Mesenchymal stem cell (in vitro differentiated cells and primary cell): ENCODE results near the gene MACROD2.

Source experiments
- DNase-seq: peaks from one replicate; pipeline ENCODE4 v3.0.0-alpha.2; 2013
- H2AFZ ChIP-seq: one replicate; pipeline ENCODE4 v1.6.1; 2013; ENCODE audit warnings: low read depth, mild to moderate bottlenecking, control low read depth, inconsistent platforms, low read length, moderate library complexity
- H2AK5ac ChIP-seq: 2 replicates; pipeline ENCODE4 v1.6.1; 2013; ENCODE audit warnings: low read length, moderate library complexity, mild to moderate bottlenecking, inconsistent platforms; ENCODE audit not compliant: severe bottlenecking
- H2BK120ac ChIP-seq: one replicate; pipeline ENCODE4 v1.6.1; 2013; ENCODE audit warnings: low read depth, mild to moderate bottlenecking, inconsistent platforms, low read length, moderate library complexity
- H2BK12ac ChIP-seq, 2 experiments: one replicate each; pipeline ENCODE4 v1.6.1; 2013; ENCODE audit warnings: inconsistent platforms in 2 of 2, low read length in 2 of 2, mild to moderate bottlenecking in 2 of 2, moderate library complexity in 2 of 2, control low read depth in 1 of 2
- H2BK15ac ChIP-seq: one replicate; pipeline ENCODE4 v1.6.1; 2013; ENCODE audit warnings: mild to moderate bottlenecking, low read depth, inconsistent platforms; ENCODE audit not compliant: poor library complexity, severe bottlenecking
- H2BK5ac ChIP-seq: 2 replicates; pipeline ENCODE4 v1.6.1; 2013; ENCODE audit warnings: low read depth, mild to moderate bottlenecking, low read length, control low read depth, inconsistent platforms; ENCODE audit not compliant: poor library complexity, severe bottlenecking
- H3K14ac ChIP-seq, 2 experiments: one replicate each; pipeline ENCODE4 v1.6.1; 2013; ENCODE audit warnings: inconsistent platforms in 2 of 2, low read length in 2 of 2, control low read depth in 1 of 2, mild to moderate bottlenecking in 1 of 2, moderate library complexity in 1 of 2
- H3K18ac ChIP-seq, 2 experiments: one replicate each; pipeline ENCODE4 v1.6.1; 2013; ENCODE audit warnings: inconsistent platforms in 2 of 2, low read length in 2 of 2, control low read depth in 1 of 2, low read depth in 1 of 2, mild to moderate bottlenecking in 1 of 2
- H3K23ac ChIP-seq, 2 experiments: one replicate each; pipeline ENCODE4 v1.6.1; 2013; ENCODE audit warnings: inconsistent platforms in 2 of 2, low read length in 2 of 2, mild to moderate bottlenecking in 2 of 2, moderate library complexity in 2 of 2, control low read depth in 1 of 2
- H3K27ac ChIP-seq: 2 replicates; pipeline ENCODE4 v1.5.1; 2013; ENCODE audit warnings: mild to moderate bottlenecking, moderate library complexity, low read length, control low read depth, inconsistent platforms; ENCODE audit not compliant: poor library complexity, severe bottlenecking
- H3K27me3 ChIP-seq, 2 experiments: 2 replicates each; pipeline versions ENCODE4 v1.6.1 to v1.7.0; 2013; ENCODE audit warnings: low read length in 2 of 2, mild to moderate bottlenecking in 2 of 2, moderate library complexity in 2 of 2, control low read depth in 1 of 2, inconsistent platforms in 1 of 2; ENCODE audit not compliant: control insufficient read depth in 1 of 2, insufficient read depth in 1 of 2
- H3K36me3 ChIP-seq, 2 experiments: 2 replicates each; pipeline versions ENCODE4 v1.6.1 to v1.7.0; 2013; ENCODE audit warnings: low read length in 2 of 2, control low read depth in 1 of 2, inconsistent platforms in 1 of 2, low read depth in 1 of 2, mild to moderate bottlenecking in 1 of 2; ENCODE audit not compliant: insufficient read depth in 2 of 2, control insufficient read depth in 1 of 2
- H3K4ac ChIP-seq, 2 experiments: one replicate each; pipeline ENCODE4 v1.6.1; 2013; ENCODE audit warnings: inconsistent platforms in 2 of 2, low read length in 2 of 2, mild to moderate bottlenecking in 2 of 2, moderate library complexity in 2 of 2, control low read depth in 1 of 2, low read depth in 1 of 2
- H3K4me1 ChIP-seq: 2 replicates; pipeline ENCODE4 v1.6.1; 2013; ENCODE audit warnings: low read depth, low read length, control low read depth; ENCODE audit not compliant: control insufficient read depth, insufficient read depth
- H3K4me2 ChIP-seq: 2 replicates; pipeline ENCODE4 v1.6.1; 2013; ENCODE audit warnings: low read length, mild to moderate bottlenecking, inconsistent platforms; ENCODE audit not compliant: poor library complexity, severe bottlenecking
- H3K4me3 ChIP-seq, 2 experiments: 2 replicates each; pipeline versions ENCODE4 v1.5.1 to v1.7.0; 2013; ENCODE audit warnings: low read length in 2 of 2, mild to moderate bottlenecking in 2 of 2, control low read depth in 1 of 2, low read depth in 1 of 2; ENCODE audit not compliant: insufficient read depth in 1 of 2
- H3K79me1 ChIP-seq: replicated peaks from 2 replicates; pipeline ENCODE4 v1.6.1; 2013; ENCODE audit warnings: mild to moderate bottlenecking, control low read depth, low read length, inconsistent platforms; ENCODE audit not compliant: poor library complexity, severe bottlenecking
- H3K9ac ChIP-seq: 2 replicates; pipeline ENCODE4 v1.7.0; 2013; ENCODE audit warnings: mild to moderate bottlenecking, low read length, moderate library complexity
- H3K9me3 ChIP-seq: 2 replicates; pipeline ENCODE4 v1.7.0; 2013; ENCODE audit warnings: mild to moderate bottlenecking, low read length; ENCODE audit not compliant: control insufficient read depth
- H4K8ac ChIP-seq: one replicate; pipeline ENCODE4 v1.6.1; 2013; ENCODE audit warnings: inconsistent platforms, mild to moderate bottlenecking, low read length, moderate library complexity
- H4K91ac ChIP-seq: one replicate; pipeline ENCODE4 v1.6.1; 2013; ENCODE audit warnings: mild to moderate bottlenecking, low read length, inconsistent platforms
- WGBS: methylation state at CpG from one replicate; pipeline ENCODE4 v1.1.7; 2013; ENCODE audit warnings: mixed read lengths; 5-methylcytosine and 5-hydroxymethylcytosine counted together

Gene MACROD2

DNA sequence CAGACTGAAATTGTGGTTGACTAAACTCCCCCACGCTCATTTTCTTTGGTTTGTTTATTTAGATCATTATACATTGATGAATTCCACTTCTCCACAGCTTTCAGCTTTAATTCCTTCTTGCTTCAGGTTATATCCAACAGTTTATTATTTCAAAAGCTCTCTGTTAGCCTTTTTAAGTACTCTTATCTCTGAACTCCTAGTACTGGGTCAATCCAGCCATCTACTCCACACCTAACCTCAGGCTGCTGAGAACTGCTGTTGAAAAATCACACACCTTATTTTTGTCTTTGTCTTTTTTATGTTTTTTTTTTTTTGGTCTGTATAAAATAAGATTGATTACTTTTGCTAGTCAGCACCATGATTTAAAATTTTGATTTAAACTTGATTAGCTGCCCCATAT, 309.2 kb downstream of the MACROD2 start:
- no peak overlapping the region for H2AFZ ChIP-seq
- no peak overlapping the region for H3K4me2 ChIP-seq
- WGBS = 75% methylated on average over 1 of the region's 1 CpG
- H4K8ac ChIP-seq = no peak overlapping the region
- no peak overlapping the region for H3K4ac ChIP-seq
- no peaks in the 10 kb centered on the region for H3K9me3 ChIP-seq
- H2BK120ac ChIP-seq = no peak overlapping the region
- H3K9ac ChIP-seq = no peak overlapping the region
- H3K23ac ChIP-seq = no peak overlapping the region
- no peaks in the 10 kb centered on the region for H3K4me1 ChIP-seq
- no peak overlapping the region for H3K18ac ChIP-seq
- no peak overlapping the region for H3K4me3 ChIP-seq
- DNase-seq = no peak
- H2BK5ac ChIP-seq = no peak overlapping the region
- H3K27ac ChIP-seq = no peak overlapping the region
- H4K91ac ChIP-seq = no peak overlapping the region
- no peaks in the 10 kb centered on the region for H3K79me1 ChIP-seq
- no peak overlapping the region for H2BK12ac ChIP-seq
- no peaks in the 10 kb centered on the region for H3K27me3 ChIP-seq
- H2BK15ac ChIP-seq = no peak overlapping the region
- H2AK5ac ChIP-seq = no peak overlapping the region
- H3K14ac ChIP-seq = no peak overlapping the region
- H3K36me3 ChIP-seq = no peaks in the 10 kb centered on the region

DNA sequence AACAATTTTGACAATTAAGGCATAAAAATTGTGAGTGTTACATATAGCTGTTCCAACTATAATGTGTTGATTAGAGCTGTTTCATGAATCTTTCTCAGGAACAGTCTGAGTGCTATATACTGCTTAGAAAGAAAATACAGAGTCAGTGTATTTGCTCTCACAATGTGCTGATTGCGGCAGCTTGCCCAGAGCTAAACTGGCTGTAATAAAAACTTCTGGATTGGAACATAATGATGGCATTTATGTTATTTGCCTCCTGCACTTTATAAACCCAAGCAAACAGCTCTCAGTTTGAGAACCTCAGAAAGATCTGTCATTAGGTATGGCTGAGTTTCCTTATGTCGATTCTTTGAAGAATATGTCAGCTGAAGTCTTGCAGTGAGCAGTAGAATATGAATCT, 312.6 kb downstream of the MACROD2 start:
- H2BK5ac ChIP-seq = no peak overlapping the region
- no peak overlapping the region for H2BK12ac ChIP-seq
- no peak overlapping the region for H2AK5ac ChIP-seq
- no peak for DNase-seq
- H2BK15ac ChIP-seq = no peak overlapping the region
- no peak overlapping the region for H3K14ac ChIP-seq
- no peak overlapping the region for H3K18ac ChIP-seq
- H3K23ac ChIP-seq = no peak overlapping the region
- no peaks in the 10 kb centered on the region for H3K36me3 ChIP-seq
- no peaks in the 10 kb centered on the region for H3K27me3 ChIP-seq
- H4K8ac ChIP-seq = no peak overlapping the region
- H3K9ac ChIP-seq = no peak overlapping the region
- no peak overlapping the region for H4K91ac ChIP-seq
- H2AFZ ChIP-seq = no peak overlapping the region
- no peaks in the 10 kb centered on the region for H3K9me3 ChIP-seq
- H3K4me1 ChIP-seq = no peaks in the 10 kb centered on the region
- 92% methylated on average over 1 of the region's 2 CpGs for WGBS
- H2BK120ac ChIP-seq = no peak overlapping the region
- no peak overlapping the region for H3K27ac ChIP-seq
- H3K4me2 ChIP-seq = no peak overlapping the region
- no peak overlapping the region for H3K4ac ChIP-seq
- no peaks in the 10 kb centered on the region for H3K79me1 ChIP-seq
- H3K4me3 ChIP-seq = no peak overlapping the region

DNA sequence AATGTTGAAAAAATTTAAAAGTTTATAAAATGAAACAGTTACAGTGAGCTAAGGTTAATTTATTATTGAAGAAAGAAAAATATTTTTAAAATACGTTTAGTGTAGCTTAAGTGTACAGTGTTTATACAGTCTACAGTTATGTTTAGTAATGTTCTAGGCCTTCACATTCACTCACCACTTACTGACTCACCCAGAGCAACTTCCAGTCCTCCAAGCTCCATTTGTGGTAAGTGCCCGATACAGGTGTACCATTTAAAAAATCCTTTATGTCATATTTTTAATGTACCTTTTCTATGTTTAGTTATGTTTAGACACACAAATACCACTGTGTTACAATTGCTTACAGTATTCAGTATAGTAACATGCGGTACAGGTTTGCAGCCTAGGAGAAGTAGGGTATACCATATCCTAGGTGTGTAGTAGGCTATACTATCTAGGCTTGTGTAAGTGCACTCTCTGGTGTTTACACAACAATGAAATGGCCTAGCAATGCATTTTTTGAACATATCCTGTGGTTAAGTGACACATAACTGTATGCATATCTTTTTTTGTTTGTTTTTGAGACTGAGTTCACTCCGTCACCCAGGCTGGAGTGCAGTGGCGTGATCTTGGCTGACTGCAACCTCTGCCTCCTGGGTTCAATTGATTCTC, 315.8 kb downstream of the MACROD2 start:
- Histone ChIP-seq H4K91ac (no peak overlapping the region), H3K27me3 (no peaks in the 10 kb centered on the region), H3K18ac (no peak overlapping the region), H2BK12ac (no peak overlapping the region), H3K23ac (no peak overlapping the region), H2AK5ac (no peak overlapping the region), H3K4me2 (no peak overlapping the region), H2BK5ac (no peak overlapping the region), H3K79me1 (no peaks in the 10 kb centered on the region), H3K14ac (no peak overlapping the region), H3K9me3 (no peaks in the 10 kb centered on the region), H3K4me3 (no peak overlapping the region), H3K27ac (no peak overlapping the region), H4K8ac (no peak overlapping the region), H3K4ac (no peak overlapping the region), H2AFZ (no peak overlapping the region), H3K4me1 (no peaks in the 10 kb centered on the region), H3K36me3 (no peaks in the 10 kb centered on the region), H3K9ac (no peak overlapping the region), H2BK120ac (no peak overlapping the region), H2BK15ac (no peak overlapping the region)
- DNase-seq = no peak
- 90% methylated on average over 3 of the region's 5 CpGs for WGBS

DNA sequence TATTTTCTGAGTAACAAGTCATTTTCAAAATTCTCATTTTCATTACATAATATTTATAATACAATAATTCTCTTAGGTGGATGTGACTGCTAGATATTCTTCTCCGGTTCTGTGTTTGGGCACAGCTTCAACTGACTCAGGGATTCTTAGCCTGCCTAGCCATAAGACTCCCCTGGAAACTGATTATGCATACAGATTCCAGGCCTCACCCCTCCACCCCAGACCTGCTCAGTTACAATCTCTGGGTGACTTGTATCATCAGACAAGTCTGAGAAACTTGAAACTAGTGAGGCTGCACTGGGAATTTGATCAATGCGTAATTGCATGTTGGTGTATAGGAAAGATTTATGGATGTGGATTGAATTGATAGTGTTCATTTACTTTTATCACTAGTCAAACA, 316.7 kb downstream of the MACROD2 start:
- H3K23ac ChIP-seq = no peak overlapping the region
- no peak overlapping the region for H3K4ac ChIP-seq
- H4K8ac ChIP-seq = no peak overlapping the region
- no peak overlapping the region for H3K14ac ChIP-seq
- H3K4me2 ChIP-seq = no peak overlapping the region
- H3K27ac ChIP-seq = no peak overlapping the region
- H3K4me3 ChIP-seq = no peak overlapping the region
- no peak overlapping the region for H3K18ac ChIP-seq
- no peaks in the 10 kb centered on the region for H3K36me3 ChIP-seq
- no peak overlapping the region for H4K91ac ChIP-seq
- no peak overlapping the region for H2AK5ac ChIP-seq
- H2BK12ac ChIP-seq = no peak overlapping the region
- no peak overlapping the region for H3K9ac ChIP-seq
- no peaks in the 10 kb centered on the region for H3K79me1 ChIP-seq
- no peak for DNase-seq
- H3K27me3 ChIP-seq = no peaks in the 10 kb centered on the region
- no peak overlapping the region for H2BK120ac ChIP-seq
- no peak overlapping the region for H2AFZ ChIP-seq
- H2BK5ac ChIP-seq = no peak overlapping the region
- 100% methylated on average over 1 of the region's 2 CpGs for WGBS
- H3K9me3 ChIP-seq = no peaks in the 10 kb centered on the region
- no peaks in the 10 kb centered on the region for H3K4me1 ChIP-seq
- H2BK15ac ChIP-seq = no peak overlapping the region
